ENCODE data around the gene WIPF1.

WIPF1 gene

DNA sequence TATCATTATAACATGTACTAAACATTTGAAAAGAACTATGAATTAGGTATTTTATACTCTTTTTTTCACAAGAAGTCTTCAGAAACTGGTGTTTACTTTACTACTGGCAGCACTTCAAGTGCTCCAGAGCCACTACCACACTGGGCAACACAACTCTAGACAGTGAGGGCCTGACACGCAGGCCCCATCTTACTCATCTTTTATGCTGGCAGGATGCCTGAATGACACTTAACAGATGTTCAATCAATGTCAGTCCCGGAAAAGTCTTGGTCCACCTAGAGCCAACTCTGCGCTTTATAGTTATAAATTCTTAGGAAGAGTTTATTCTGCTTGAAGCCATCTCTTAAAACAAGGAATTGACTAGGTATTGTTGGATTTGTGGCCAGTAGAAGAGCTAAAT is 8.7 kb upstream of the WIPF1 start:
- TF ChIP-seq, protein P1, sequence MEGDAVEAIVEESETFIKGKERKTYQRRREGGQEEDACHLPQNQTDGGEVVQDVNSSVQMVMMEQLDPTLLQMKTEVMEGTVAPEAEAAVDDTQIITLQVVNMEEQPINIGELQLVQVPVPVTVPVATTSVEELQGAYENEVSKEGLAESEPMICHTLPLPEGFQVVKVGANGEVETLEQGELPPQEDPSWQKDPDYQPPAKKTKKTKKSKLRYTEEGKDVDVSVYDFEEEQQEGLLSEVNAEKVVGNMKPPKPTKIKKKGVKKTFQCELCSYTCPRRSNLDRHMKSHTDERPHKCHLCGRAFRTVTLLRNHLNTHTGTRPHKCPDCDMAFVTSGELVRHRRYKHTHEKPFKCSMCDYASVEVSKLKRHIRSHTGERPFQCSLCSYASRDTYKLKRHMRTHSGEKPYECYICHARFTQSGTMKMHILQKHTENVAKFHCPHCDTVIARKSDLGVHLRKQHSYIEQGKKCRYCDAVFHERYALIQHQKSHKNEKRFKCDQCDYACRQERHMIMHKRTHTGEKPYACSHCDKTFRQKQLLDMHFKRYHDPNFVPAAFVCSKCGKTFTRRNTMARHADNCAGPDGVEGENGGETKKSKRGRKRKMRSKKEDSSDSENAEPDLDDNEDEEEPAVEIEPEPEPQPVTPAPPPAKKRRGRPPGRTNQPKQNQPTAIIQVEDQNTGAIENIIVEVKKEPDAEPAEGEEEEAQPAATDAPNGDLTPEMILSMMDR (conservative IDR thresholded peaks at IDR 0.05; ENCODE audit: low read length): no peak; the same call in 1 of the 2 replicates
- no peak overlapping the region for H3K4me3 ChIP-seq (ENCODE audit: low read length)
- peak; percentile 94 for DNase-seq (ENCODE audit: low read depth)

DNA sequence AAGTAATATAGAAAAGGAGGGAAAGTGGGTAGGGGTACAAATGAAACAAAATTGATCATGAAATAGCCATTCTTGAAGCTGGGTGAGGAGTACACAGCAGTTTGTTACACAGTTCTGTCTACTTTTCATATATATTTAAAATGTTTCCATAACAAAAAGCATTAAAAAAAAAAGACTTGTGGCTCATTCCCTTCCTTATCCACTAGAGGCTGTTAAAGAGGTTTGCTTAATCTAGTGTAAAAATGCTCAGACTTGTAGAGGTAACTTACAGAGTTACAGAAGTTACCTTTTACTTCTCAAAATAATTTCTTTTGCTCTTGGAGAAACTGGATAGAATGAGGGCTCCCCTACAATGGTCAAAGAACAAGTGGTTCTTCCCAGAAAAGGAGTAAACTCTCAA is 8.1 kb upstream of the WIPF1 start:
- no peak overlapping the region for H3K4me3 ChIP-seq (ENCODE audit: low read length)
- TF ChIP-seq, protein P1 (conservative IDR thresholded peaks at IDR 0.05; ENCODE audit: low read length): peak; percentile 78
- DNase-seq (ENCODE audit: low read depth): peak; percentile 61

DNA sequence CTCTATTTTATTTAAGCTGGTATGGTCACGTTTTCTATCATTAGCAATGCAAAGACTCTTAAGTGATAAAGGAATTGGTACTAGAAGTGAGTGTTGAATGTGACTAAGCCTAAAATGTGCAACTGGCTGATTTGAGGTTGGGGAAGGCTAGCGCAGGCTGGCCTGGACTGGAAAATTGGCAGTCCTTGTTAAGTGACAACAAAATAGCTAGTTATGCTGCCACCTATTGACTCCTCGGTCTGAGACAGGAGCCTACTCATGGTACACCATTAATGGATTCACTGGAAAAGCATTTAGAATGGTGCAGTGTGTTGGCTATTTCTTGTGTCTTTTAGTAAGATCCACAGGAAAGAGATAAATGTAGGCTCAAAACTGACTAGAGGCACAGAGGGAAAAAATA is 5.7 kb upstream of the WIPF1 start:
- peak; percentile 81 for DNase-seq (ENCODE audit: low read depth)
- H3K4me3 ChIP-seq (ENCODE audit: low read length): no peak overlapping the region
- TF ChIP-seq, protein P1 (conservative IDR thresholded peaks at IDR 0.05; ENCODE audit: low read length): peak; percentile 68

DNA sequence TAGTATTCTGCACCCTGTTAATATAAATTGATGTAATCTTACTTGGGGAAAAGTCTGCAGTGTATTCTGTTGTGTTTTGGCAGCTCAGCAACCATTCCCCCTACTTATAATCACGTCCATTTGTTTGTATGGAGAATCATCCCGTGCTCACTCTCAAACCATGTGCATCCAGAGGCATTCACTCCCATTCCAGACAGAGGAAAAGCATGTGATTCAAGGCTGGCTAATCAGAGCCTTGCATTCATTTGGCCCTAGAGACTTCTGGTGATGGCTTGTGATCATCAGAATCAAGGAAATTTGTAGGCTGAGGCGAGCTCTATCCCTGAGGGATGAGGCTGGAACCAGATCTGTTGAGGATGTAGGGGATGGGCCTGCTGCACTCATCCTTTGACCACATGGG is 5.1 kb upstream of the WIPF1 start:
- no peak overlapping the region for H3K4me3 ChIP-seq (ENCODE audit: low read length)
- TF ChIP-seq, protein P1 (conservative IDR thresholded peaks at IDR 0.05; ENCODE audit: low read length): no peak
- peak; percentile 40 for DNase-seq (ENCODE audit: low read depth)

DNA sequence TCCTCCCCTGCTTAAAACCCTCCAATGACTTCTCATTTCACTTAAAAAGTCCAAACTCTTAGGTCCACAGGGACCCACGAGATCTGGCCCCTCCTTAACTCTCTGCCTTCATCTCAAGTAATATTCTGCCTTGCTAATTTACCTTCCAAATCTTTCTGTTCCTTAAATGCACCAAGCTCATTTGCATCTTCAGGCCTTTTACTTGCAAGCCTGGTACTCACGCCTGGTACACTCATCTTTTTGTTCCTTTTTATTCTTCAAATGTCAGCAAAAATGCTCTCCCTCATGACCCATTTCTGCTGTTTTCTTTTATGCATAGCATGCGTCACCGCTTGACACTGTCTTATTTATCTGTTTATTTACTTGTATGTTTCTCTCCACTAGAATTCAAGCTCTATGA is 2.7 kb upstream of the WIPF1 start:
- H3K4me3 ChIP-seq (ENCODE audit: low read length): no peak overlapping the region
- TF ChIP-seq, protein P1 (conservative IDR thresholded peaks at IDR 0.05; ENCODE audit: low read length): no peak
- DNase-seq (ENCODE audit: low read depth): no peak

DNA sequence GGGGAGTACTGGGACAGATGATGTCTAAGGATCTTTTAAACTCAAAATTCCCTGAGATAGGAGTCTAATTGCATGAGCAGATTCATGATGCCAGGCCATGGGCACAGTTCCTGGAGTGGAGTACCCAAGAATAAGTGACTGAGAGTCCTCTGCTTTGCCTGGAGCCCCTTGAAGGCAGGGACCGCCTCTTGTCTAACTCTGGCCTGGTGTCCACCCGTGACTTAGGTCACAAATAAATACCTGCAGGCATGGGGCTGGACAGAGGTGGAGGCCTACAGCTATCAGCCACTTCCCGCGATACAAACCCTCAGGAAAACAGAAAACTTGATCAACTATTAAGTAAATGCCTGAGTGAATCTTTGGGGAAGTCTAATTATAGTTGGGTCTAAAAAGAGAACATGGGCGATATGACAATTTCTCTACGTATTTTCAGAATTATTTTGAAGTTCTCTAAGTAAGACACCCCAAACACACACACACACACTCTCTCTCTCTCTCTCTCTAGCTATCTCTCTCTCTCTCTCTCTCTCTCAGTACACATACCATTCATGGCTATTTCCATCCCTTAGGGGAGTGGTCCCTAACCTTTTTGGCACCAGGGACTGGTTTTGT is 1.8 kb upstream of the WIPF1 start:
- no peak overlapping the region for H3K4me3 ChIP-seq (ENCODE audit: low read length)
- TF ChIP-seq, protein P1 (conservative IDR thresholded peaks at IDR 0.05; ENCODE audit: low read length): no peak
- no peak for DNase-seq (ENCODE audit: low read depth)

DNA sequence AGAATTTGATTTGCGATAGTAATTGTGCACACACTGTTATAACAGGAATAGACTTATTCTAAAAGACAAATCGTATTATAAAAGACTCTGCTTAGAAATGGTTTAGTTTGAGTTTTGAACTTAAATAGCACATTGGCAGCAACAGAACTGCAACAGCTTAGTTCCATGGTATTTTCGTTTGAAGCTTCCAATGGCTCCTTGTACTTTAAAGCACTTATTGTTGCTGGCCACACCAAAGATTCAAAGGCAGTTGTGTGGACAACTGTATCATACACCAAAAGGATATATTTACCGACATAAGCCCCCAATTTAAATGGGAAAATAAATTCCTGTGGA is 627 bp downstream of the WIPF1 start:
- TF ChIP-seq, protein P1 (conservative IDR thresholded peaks at IDR 0.05; ENCODE audit: low read length): no peak
- no peak for DNase-seq (ENCODE audit: low read depth)
- no peak overlapping the region for H3K4me3 ChIP-seq (ENCODE audit: low read length)

All from AG10803 (cell line).